Mucosa of descending colon (tissue), 3 donors: Measurements from ENCODE around the gene TAF11L2. TPM values are rescaled to one million over a fixed set of nuclear protein-coding genes. Genes with fewer than 3 reads are reported as not detected.
"Not testable (repeated sequence)": the region's sequence is repeated elsewhere in the genome, so short reads cannot be mapped to it uniquely, and the experiment has no call there.

Experiments
- ATAC-seq: fragments of 200-7000 bp; cut with Tn5 transposase; one replicate; pipeline ENCODE4 v1.9.1; 2020; ENCODE audit warnings: mild to moderate bottlenecking, moderate library complexity
- DNase-seq, 3 donors: peaks; one replicate each; pipeline ENCODE4 v3.0.0-alpha.2; 2020
- H3K36me3 ChIP-seq: fragments of 200-600 bp; one replicate; pipeline ENCODE4 v1.8.0; 2021; ENCODE audit warnings: low read depth, mild to moderate bottlenecking
- H3K4me1 ChIP-seq: fragments of 200-600 bp; one replicate; pipeline ENCODE4 v1.8.0; 2021; ENCODE audit warnings: low read depth, mild to moderate bottlenecking
- H3K4me3 ChIP-seq: fragments of 200-600 bp; one replicate; pipeline ENCODE4 v1.8.0; 2021; ENCODE audit warnings: mild to moderate bottlenecking
- H3K9me3 ChIP-seq: fragments of 200-600 bp; one replicate; pipeline ENCODE4 v1.8.0; 2021; ENCODE audit warnings: mild to moderate bottlenecking
- intact Hi-C, 2 donors: fragments of 100-400 bp; cut with DNase I in 1 of 2; cut with micrococcal nuclease in 1 of 2; formaldehyde crosslinking; loops; one replicate each; pipeline versions ENCODE4 v1.11.0 to v1.11.1; 2022; cut with DNase I, micrococcal nuclease
- total RNA-seq, 3 donors: library from RNA; stranded (reverse); fragmentation: NEBNext Ultra II Directional in 2 of 3; extraction: Animal tissue kit (Norgen Biotek cat#: 25700) in 2 of 3; gene quantifications; one replicate each; pipeline versions ENCODE4 v1.2.1 to v1.2.4, GENCODE V29; 2021 to 2023
- TF ChIP-seq, protein P1 (sequence below): fragments of 200-600 bp; IDR thresholded peaks from one replicate; pipeline ENCODE4 v1.8.0; 2022; ENCODE audit warnings: antibody characterized with exemption, mild to moderate bottlenecking
- donor health status: DM: no; HTN: no; CAD: no; lungs with moderate emphysema.
- donor health status: DM: no; HTN: no; CAD: no.
- donor health status: DM: no; HTN: yes; CAD: no.

The TAF11L2 gene
- total RNA-seq, 3 donors from 2014 or later: not detected

- Histone ChIP-seq H3K36me3 (no peaks in the 10 kb centered on the region), H3K4me1 (no peaks in the 10 kb centered on the region), H3K9me3 (no peaks in the 10 kb centered on the region), H3K4me3 (no peak overlapping the region)
- DNase-seq: no peak
- no peak for ATAC-seq
- TF ChIP-seq, protein P1, sequence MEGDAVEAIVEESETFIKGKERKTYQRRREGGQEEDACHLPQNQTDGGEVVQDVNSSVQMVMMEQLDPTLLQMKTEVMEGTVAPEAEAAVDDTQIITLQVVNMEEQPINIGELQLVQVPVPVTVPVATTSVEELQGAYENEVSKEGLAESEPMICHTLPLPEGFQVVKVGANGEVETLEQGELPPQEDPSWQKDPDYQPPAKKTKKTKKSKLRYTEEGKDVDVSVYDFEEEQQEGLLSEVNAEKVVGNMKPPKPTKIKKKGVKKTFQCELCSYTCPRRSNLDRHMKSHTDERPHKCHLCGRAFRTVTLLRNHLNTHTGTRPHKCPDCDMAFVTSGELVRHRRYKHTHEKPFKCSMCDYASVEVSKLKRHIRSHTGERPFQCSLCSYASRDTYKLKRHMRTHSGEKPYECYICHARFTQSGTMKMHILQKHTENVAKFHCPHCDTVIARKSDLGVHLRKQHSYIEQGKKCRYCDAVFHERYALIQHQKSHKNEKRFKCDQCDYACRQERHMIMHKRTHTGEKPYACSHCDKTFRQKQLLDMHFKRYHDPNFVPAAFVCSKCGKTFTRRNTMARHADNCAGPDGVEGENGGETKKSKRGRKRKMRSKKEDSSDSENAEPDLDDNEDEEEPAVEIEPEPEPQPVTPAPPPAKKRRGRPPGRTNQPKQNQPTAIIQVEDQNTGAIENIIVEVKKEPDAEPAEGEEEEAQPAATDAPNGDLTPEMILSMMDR: no peak
- intact Hi-C loops: no loop called here
These were observed 28.0 kb upstream of the TAF11L2 start for GRCh38 chr5:17470064-17470463.

GRCh38 chr5:17475064-17475463 lies 23.0 kb upstream of the TAF11L2 start:
- H3K9me3 ChIP-seq, H3K4me3 ChIP-seq, DNase-seq, intact Hi-C loops, H3K36me3 ChIP-seq, H3K4me1 ChIP-seq, ATAC-seq: not testable (repeated sequence)

DNA sequence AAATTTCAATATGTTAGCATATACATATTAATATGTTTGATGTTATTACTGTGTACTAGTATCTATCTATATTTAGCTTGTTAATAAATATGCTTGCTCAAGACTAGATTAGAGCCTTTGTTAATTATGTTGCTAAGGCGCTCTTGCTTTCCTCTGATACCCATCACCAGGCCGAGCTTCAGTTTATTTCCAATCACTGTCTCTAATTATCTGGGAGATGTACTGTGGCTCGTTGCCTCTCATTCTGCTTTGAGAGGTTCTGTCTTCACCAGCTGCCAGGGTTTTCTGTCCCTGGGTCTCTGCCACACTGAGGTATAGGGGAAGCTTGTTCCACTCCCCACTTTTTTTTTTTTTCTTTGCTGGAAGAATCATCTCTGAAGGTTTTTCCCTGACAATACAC lies 21.0 kb upstream of the TAF11L2 start:
- no peaks in the 10 kb centered on the region for H3K9me3 ChIP-seq
- no peaks in the 10 kb centered on the region for H3K4me1 ChIP-seq
- no peak for DNase-seq
- ATAC-seq: no peak
- TF ChIP-seq, protein P1: no peak
- intact Hi-C loops: no loop called here
- no peak overlapping the region for H3K4me3 ChIP-seq
- H3K36me3 ChIP-seq: no peaks in the 10 kb centered on the region

GRCh38 chr5:17477573-17478265 lies 20.3 kb upstream of the TAF11L2 start:
- intact Hi-C loops: no loop called here
- no peaks in the 10 kb centered on the region for H3K4me1 ChIP-seq
- no peak overlapping the region for H3K4me3 ChIP-seq
- TF ChIP-seq, protein P1: no peak
- H3K36me3 ChIP-seq: no peaks in the 10 kb centered on the region
- H3K9me3 ChIP-seq: no peaks in the 10 kb centered on the region
- no peak for ATAC-seq
- no peak for DNase-seq

DNA sequence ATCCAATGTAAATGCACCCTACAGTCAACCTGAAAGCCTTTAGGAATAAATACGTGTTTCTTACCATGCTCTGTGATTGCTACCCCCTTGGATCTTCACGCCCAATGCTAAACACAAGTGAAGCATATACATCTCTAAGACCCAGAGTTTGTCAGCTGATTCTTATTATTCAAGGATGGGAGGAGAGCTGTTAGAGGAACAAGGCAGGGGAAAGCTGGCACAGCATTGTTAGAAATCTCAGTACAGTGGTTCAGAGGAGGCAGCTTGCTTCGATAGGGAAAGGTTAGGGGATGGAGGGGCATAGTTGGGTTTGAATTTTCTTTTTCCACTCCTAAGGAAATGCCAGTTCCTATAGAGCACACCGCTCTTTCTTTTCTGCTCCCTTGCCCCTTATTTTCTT lies 16.7 kb upstream of the TAF11L2 start:
- no peaks in the 10 kb centered on the region for H3K36me3 ChIP-seq
- no peaks in the 10 kb centered on the region for H3K9me3 ChIP-seq
- intact Hi-C loops: no loop called here
- H3K4me3 ChIP-seq: no peak overlapping the region
- H3K4me1 ChIP-seq: no peaks in the 10 kb centered on the region
- no peak for DNase-seq
- no peak for ATAC-seq
- TF ChIP-seq, protein P1: no peak

GRCh38 chr5:17482790-17483189 lies 15.2 kb upstream of the TAF11L2 start:
- intact Hi-C loops: no loop called here
- H3K4me1 ChIP-seq: no peaks in the 10 kb centered on the region
- no peaks in the 10 kb centered on the region for H3K36me3 ChIP-seq
- TF ChIP-seq, protein P1: no peak
- H3K9me3 ChIP-seq: no peaks in the 10 kb centered on the region
- no peak for ATAC-seq
- DNase-seq: no peak
- no peak overlapping the region for H3K4me3 ChIP-seq

GRCh38 chr5:17486464-17487173 lies 11.4 kb upstream of the TAF11L2 start:
- intact Hi-C loops, ATAC-seq: not testable (repeated sequence)

More at GRCh38 chr5:17486464-17487173, 11.4 kb upstream of the TAF11L2 start:
- not testable (repeated sequence) for H3K36me3 ChIP-seq, DNase-seq, H3K9me3 ChIP-seq, H3K4me3 ChIP-seq, H3K4me1 ChIP-seq
